Measurements from ENCODE around the gene TSKU.

Gene TSKU

GRCh38 chr11:76832361-76832760 is 49.2 kb downstream of the TSKU start:
- no peak overlapping the region for H2AFZ ChIP-seq (ENCODE audit: low read depth)
- H3K4me3 ChIP-seq (IDR thresholded peaks at IDR 0.05; ENCODE audit: insufficient read depth, low read depth, low read length), result no peak overlapping the region
- no peak overlapping the region for H3K4me2 ChIP-seq
- H3K36me3 ChIP-seq (ENCODE audit: insufficient read depth), result no peaks in the 10 kb centered on the region
- no peaks in the 10 kb centered on the region for H3K79me2 ChIP-seq (ENCODE audit: insufficient read depth, low read depth)
- no peaks in the 10 kb centered on the region for H3K27me3 ChIP-seq (ENCODE audit: insufficient read depth, low read depth)
- H4K20me1 ChIP-seq (ENCODE audit: insufficient read depth), result no peaks in the 10 kb centered on the region
- H3K27ac ChIP-seq, result no peak overlapping the region
- no peak overlapping the region for H3K9ac ChIP-seq
- TF ChIP-seq CTCF (conservative IDR thresholded peaks at IDR 0.05; ENCODE audit: low read depth, low read length), result no peak
- no peaks in the 10 kb centered on the region for H3K4me1 ChIP-seq (ENCODE audit: low read depth, poor library complexity, severe bottlenecking)

GRCh38 chr11:76834151-76834550 is 51.0 kb downstream of the TSKU start:
- no peak overlapping the region for H3K27ac ChIP-seq
- no peak for TF ChIP-seq CTCF (conservative IDR thresholded peaks at IDR 0.05; ENCODE audit: low read depth, low read length)
- H3K79me2 ChIP-seq (ENCODE audit: insufficient read depth, low read depth), result no peaks in the 10 kb centered on the region

DNA sequence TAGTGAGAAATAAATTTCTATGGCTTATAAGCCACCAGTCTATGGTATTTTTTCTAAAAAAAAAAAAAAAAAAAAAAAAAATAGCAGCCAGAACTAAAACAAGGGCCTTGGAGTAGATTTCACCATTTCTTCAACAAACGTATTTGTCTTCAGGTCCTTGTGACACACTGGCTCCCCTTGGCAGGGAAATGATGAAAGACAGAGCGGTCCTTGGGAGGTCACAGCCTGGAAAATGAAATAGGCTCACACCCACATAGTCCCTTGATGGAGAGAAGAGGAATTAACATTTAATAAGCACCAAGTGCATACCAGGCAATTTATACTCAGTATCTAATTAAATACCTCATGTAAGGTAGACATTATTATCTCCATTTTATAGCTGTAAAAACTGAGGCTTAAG is 51.9 kb downstream of the TSKU start:
- Histone ChIP-seq H3K79me2 (ENCODE audit: insufficient read depth, low read depth) (no peaks in the 10 kb centered on the region), H4K20me1 (ENCODE audit: insufficient read depth) (no peaks in the 10 kb centered on the region), H3K4me3 (IDR thresholded peaks at IDR 0.05; ENCODE audit: insufficient read depth, low read depth, low read length) (no peak overlapping the region), H3K27me3 (ENCODE audit: insufficient read depth, low read depth) (no peaks in the 10 kb centered on the region), H2AFZ (ENCODE audit: low read depth) (no peak overlapping the region), H3K4me2 (no peak overlapping the region), H3K27ac (no peak overlapping the region), H3K4me1 (ENCODE audit: low read depth, poor library complexity, severe bottlenecking) (no peaks in the 10 kb centered on the region), H3K36me3 (ENCODE audit: insufficient read depth) (no peaks in the 10 kb centered on the region), H3K9ac (no peak overlapping the region)
- no peak for TF ChIP-seq CTCF (conservative IDR thresholded peaks at IDR 0.05; ENCODE audit: low read depth, low read length)

More at GRCh38 chr11:76834151-76834550, 51.0 kb downstream of the TSKU start:
- H3K9ac ChIP-seq, result no peak overlapping the region
- H3K27me3 ChIP-seq (ENCODE audit: insufficient read depth, low read depth), result no peaks in the 10 kb centered on the region
- H3K4me2 ChIP-seq, result no peak overlapping the region
- no peaks in the 10 kb centered on the region for H3K36me3 ChIP-seq (ENCODE audit: insufficient read depth)
- no peak overlapping the region for H3K4me3 ChIP-seq (IDR thresholded peaks at IDR 0.05; ENCODE audit: insufficient read depth, low read depth, low read length)
- H2AFZ ChIP-seq (ENCODE audit: low read depth), result no peak overlapping the region
- H3K4me1 ChIP-seq (ENCODE audit: low read depth, poor library complexity, severe bottlenecking), result no peaks in the 10 kb centered on the region
- H4K20me1 ChIP-seq (ENCODE audit: insufficient read depth), result no peaks in the 10 kb centered on the region

DNA sequence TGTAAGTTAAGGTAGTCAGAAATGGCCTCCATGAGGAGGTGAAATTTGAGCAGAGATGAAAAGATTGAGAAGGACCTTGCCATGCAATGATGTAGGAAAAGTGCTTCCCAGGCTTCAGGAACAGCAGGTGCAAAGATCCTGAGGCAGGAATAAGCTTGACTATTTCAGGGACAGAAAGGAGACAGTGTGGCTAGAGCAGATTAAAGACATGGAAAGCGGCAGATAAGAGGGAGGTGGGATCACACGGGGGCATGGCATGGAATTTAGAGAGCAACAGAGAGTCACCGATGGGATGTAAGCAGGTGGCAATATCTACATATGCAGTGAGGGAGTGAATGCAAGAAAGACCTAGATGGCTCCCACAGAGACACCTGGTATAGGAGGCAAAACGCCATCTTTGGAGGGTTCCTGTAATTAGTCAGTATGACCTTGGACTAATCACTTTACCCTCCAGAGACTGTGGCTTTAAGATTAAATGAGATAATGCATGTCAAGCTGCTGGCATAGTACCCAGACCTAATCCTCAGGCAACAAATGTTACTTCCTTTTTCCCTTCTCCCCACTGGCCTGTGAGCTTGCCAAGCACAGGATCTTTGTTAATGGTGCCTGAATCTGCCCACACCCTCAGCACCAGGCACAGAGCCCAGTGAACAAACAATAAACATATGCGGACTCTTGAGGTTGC is 52.9 kb downstream of the TSKU start:
- no peak overlapping the region for H3K4me3 ChIP-seq (IDR thresholded peaks at IDR 0.05; ENCODE audit: insufficient read depth, low read depth, low read length)
- H3K4me2 ChIP-seq, result no peak overlapping the region
- H2AFZ ChIP-seq (ENCODE audit: low read depth), result no peak overlapping the region

More for the DNA sequence above, 52.9 kb downstream of the TSKU start:
- no peaks in the 10 kb centered on the region for H3K36me3 ChIP-seq (ENCODE audit: insufficient read depth)
- H3K9ac ChIP-seq, result no peak overlapping the region
- H3K27ac ChIP-seq, result no peak overlapping the region
- TF ChIP-seq CTCF (conservative IDR thresholded peaks at IDR 0.05; ENCODE audit: low read depth, low read length), result no peak
- H3K4me1 ChIP-seq (ENCODE audit: low read depth, poor library complexity, severe bottlenecking), result no peaks in the 10 kb centered on the region
- H3K27me3 ChIP-seq (ENCODE audit: insufficient read depth, low read depth), result no peaks in the 10 kb centered on the region
- no peaks in the 10 kb centered on the region for H3K79me2 ChIP-seq (ENCODE audit: insufficient read depth, low read depth)
- H4K20me1 ChIP-seq (ENCODE audit: insufficient read depth), result no peaks in the 10 kb centered on the region

Measured in KMS-11 (cell line).